HAP-1 (cell line): ENCODE results near the gene TMEM256.

Experiments
- DNase-seq, 2 experiments: peaks; one replicate each; pipeline ENCODE4 v3.0.0-alpha.2; 2016 to 2020; ENCODE audit warnings: low spot score in 2 of 2
- H3K27me3 ChIP-seq: fragments of 250-450 bp; sonication (Bioruptor Pico); 2 replicates; pipeline ENCODE4 v1.5.1; 2020; ENCODE audit warnings: low read depth, mild to moderate bottlenecking, moderate library complexity
- H3K36me3 ChIP-seq: fragments of 250-450 bp; sonication (Bioruptor Pico); replicated peaks from 2 replicates; pipeline ENCODE4 v1.5.1; 2020; ENCODE audit warnings: mild to moderate bottlenecking
- H3K4me1 ChIP-seq: fragments of 250-450 bp; sonication (Bioruptor Pico); 2 replicates; pipeline ENCODE4 v1.5.1; 2020; ENCODE audit warnings: mild to moderate bottlenecking
- H3K4me3 ChIP-seq: fragments of 250-450 bp; sonication (Bioruptor Pico); 2 replicates; pipeline ENCODE4 v1.5.1; 2020; ENCODE audit warnings: mild to moderate bottlenecking, moderate library complexity
- H3K9me3 ChIP-seq: fragments of 250-450 bp; sonication (Bioruptor Pico); 2 replicates; pipeline ENCODE4 v1.5.1; 2020; ENCODE audit warnings: mild to moderate bottlenecking, moderate library complexity
- in situ Hi-C: fragments of 300-500 bp; cut with MboI; formaldehyde crosslinking; loops from 3 replicates; pipeline ENCODE4 v1.14.3; 2020; ENCODE audit warnings: low sequenced_read_pairs, inconsistent platforms, mixed read lengths

TMEM256 gene

DNA sequence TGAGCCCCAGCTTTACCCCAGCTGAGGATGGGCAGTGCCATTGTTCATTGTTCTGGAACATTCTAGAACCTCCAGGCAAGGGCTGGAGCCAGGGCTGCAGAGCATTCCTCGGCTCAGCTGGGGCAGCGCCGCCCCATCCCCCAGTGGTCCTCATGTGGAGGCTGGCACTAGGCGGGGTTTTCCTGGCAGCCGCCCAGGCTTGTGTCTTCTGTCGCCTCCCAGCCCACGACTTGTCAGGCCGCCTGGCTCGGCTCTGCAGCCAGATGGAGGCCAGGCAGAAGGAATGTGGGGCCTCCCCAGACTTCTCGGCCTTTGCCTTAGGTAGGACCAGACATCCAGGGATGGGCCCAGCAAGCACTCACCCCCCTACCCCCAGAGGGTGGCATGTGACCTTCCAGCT lies 48.8 kb downstream of the TMEM256 start, which contains the start of gene TMEM95:
Gene TMEM95, plus strand, starts transcription at position 104 of the 400 bp plus-strand sequence. Its CDS starts 49 bp downstream, at position 153.
- no peaks in the 10 kb centered on the region for H3K36me3 ChIP-seq
- peaks cover 3% of the 10 kb centered on the region; the same call in 1 of the 2 replicates for H3K4me1 ChIP-seq
- DNase-seq: no peak
- H3K9me3 ChIP-seq: no peaks in the 10 kb centered on the region
- no peaks in the 10 kb centered on the region for H3K27me3 ChIP-seq
- in situ Hi-C loops: no loop called here
- no peak within 1 kb of the TSS for H3K4me3 ChIP-seq

DNA sequence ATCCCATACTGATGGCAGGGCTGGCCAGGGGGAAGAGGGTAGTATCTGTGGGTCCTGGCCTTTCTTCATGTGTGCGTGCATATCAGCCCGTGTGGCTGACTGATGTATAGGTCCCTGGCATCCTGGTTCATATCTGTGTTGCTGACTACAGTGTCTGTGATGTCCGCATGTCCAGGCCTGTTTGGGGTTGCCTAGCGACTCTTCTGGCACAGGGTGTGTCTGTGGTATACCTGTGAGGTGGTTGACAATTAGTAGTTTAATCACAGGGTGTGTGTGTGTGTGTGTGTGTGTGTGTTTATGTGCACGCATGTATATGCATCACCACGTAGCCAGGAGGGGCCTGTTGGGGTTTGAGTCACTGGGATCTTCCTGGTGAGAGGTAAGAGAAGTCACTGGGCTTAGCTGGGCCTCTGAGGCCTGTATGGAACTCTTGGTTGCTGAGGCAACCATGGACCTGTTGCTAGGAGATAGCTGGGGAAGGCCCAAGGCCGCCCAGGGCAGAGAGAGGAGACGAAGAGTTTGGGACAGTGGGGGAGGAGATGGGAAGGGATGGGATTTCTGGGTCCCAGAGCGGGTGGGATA lies 49.5 kb downstream of the TMEM256 start:
- Histone ChIP-seq H3K4me3 (no peak overlapping the region), H3K4me1 (peaks cover 3% of the 10 kb centered on the region; the same call in 1 of the 2 replicates), H3K36me3 (no peaks in the 10 kb centered on the region), H3K9me3 (no peaks in the 10 kb centered on the region), H3K27me3 (no peaks in the 10 kb centered on the region)
- in situ Hi-C loops: no loop called here
- DNase-seq: peak in 1 of 2 experiments; percentile 22
